ENCODE data around the gene NDUFB6.
"Not testable (repeated sequence)": the region's sequence is repeated elsewhere in the genome, so short reads cannot be mapped to it uniquely, and the experiment has no call there.

The NDUFB6 gene

DNA sequence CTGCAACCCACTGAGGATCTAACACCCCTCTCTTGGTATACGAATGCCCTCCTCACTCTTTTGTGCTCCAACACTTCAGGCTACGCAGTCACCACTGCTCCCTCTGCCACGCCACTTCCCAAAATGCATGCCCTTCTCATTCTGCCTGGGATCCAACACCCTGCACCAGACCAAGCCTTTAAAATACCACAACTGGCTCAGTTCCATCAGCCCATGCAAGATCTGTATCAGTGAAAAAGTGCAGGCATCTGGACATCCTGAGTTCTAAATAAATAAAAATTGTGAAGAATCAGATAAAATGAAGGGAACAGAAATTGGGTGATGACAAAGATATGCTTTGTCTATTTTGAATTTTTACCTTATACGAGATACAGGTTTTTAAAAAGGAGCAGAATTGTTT is 2.7 kb downstream of the NDUFB6 start:
- no peak for DNase-seq

DNA sequence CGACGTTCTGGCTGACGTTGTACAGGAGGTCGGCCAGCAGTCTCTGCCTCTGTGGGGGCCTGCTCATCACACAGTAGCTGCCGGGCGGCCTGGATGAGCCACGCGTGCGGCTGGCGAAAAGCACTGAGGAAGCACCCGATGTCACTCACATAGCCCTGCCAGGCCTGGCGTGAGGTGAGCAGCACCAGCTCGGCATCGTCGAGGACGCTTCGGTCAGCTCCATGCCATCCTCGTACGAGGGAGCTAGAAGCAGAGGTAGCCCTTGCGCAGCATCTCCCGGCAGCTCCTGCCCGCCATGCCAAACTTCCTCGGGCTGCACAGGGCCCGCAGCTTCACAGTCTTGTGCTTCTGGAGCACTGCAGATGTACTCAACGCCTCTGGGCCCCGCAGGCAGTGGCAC is 6.2 kb downstream of the NDUFB6 start:
- no peak for DNase-seq

GRCh38 chr9:32565967-32566366 is 7.0 kb downstream of the NDUFB6 start:
- DNase-seq, result no peak

DNA sequence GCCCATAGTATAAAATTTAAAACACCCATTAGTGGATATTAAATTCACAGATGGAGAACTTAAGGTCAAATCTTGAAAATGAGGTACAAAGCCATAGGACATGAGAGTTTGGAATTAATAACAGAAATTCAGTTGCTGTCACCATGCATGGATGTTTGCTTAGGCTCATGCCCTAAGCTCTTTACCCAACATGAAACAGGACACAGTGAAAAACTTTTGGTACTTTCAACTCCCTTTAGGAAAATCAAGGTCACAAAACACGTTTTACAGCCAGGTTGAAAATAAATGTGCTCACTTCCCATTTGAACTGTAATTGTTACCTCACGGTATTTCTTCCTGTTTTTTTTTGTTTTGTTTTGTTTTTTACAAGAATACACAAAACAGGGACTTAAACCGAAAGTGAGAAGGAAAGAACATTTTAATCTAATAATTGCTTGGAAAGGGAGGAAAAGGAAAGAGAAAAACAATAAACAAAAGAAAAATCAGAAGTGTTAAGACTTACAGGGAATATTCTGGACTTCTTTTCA is 14.5 kb downstream of the NDUFB6 start:
- no peak for DNase-seq

DNA sequence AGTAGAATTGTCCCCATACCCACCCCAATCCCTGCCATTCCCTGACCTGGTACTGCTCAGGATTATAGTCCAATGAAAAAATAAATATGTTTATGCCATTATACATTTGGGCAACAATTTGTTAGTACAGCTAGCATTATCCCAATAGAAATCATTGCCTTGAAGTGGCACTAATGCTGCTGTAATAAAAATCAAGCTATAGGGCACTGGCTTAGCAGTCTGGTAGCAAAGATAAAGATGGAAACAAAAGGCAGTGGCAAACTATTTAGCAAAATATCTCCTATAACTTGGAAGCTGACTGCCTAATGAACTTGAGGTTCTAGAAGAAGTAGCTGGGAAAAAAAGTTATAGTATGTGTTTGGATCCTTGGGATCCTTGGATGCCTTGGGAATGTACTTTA is 18.4 kb downstream of the NDUFB6 start:
- no peak for DNase-seq

- DNase-seq, result no peak
Observed at GRCh38 chr9:32554107-32554506, 18.9 kb downstream of the NDUFB6 start.

DNA sequence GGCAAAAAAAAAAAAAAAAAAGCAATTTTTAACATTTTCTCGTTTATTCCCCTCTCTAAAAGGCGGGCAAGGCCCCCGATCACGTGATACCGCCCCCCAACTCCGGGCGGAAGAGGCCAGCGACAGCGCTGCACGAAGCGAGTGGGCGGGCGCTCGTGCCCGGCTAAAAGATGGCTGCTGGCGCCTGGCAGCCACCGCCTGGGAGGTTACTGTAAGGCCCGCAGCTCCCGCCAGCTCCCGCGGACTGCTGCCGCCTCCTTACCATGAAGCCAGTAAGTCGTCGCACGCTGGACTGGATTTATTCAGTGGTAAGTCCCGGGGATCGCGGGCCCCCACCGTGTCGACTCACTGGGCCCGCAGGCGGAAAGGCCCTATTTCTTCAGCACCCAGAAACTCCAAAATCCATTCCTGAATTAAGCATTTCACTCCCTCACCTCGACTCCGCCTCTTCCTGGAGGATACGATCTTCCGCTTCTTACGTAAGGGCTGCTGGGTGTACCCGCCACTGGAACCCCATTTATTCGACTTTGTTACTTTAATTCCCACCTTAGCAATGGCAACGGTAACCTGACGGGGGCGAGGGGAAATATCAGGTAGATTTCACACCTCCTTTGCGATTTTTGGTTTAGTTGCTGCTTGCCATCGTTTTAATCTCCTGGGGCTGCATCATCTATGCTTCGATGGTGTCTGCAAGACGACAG is 20.6 kb downstream of the NDUFB6 start, which contains the start of the genes SMIM27 and TOPORS:
TSS of gene SMIM27 (plus strand) at position 156 of the 701 bp plus-strand sequence. CDS start at position 264, 108 bp downstream.
TSS of gene TOPORS (minus strand) at position 415 of the 701 bp plus-strand sequence. CDS start at position 265, 150 bp downstream.
- DNase-seq, result peak; percentile 91

DNA sequence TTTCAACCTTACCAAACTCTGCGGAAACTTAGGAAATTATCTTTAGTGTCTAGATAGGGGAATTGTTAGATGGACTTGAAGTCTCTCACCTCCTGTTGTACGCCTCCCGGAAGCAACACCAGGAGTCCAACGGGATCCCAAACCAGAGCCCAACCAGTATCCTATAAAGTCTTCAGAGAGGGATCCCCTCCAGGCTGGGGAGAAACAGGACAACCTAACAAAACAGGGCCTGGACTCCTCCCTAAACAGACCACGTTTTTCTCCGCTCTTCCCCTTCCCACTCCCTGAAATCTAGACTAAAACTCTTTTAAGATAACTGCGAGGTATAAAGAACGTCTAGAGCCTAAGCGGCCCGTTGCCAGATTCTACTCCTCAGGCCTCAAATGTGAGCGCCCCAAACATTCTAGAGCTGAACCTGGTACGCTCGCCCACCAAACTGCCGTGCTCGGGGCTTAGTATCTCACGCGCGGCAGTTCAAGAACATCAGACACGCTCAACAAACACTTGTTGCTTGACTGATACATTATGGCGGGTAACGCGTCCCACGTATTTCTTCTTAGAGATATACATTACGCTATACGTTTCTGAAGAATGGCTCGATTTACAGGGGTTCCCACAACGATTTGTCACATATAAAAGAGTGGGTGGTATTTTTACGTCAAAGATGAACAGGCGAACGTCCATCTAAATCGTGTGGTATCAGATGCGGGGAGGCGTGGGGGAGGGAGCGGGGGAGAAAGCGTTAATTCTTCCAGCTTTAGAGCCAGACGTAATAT is 21.5 kb downstream of the NDUFB6 start:
- peak; percentile 29 for DNase-seq

- peak; percentile 98 for DNase-seq
Observed at GRCh38 chr9:32550562-32551275, 22.2 kb downstream of the NDUFB6 start.

- DNase-seq, result no peak
Observed at GRCh38 chr9:32550150-32550561, 22.8 kb downstream of the NDUFB6 start.

GRCh38 chr9:32548213-32548612 is 24.7 kb downstream of the NDUFB6 start:
- not testable (repeated sequence) for DNase-seq

DNA sequence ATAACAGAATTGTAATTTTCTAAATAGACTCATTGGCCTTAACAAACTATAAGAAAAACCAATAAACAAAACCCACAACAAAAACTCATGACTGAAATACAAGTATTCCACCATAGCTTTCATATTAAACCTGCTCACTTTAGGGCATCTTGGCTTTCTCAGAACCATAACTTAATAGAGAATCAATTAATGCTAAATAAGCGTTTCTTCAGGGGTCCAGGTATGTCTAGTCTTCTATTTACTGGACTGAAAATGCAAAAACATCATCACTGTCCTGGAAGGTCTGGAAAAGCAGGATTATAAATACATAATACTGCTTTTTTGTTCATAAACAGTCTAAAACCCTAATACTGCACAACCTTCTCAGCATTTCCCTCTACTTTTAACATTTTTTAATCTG is 27.1 kb downstream of the NDUFB6 start:
- no peak for DNase-seq

- DNase-seq, result no peak
Observed at GRCh38 chr9:32543047-32543446, 29.9 kb downstream of the NDUFB6 start.

GRCh38 chr9:32533816-32534215 is 39.1 kb downstream of the NDUFB6 start:
- no peak for DNase-seq

GRCh38 chr9:32533336-32533735 is 39.6 kb downstream of the NDUFB6 start:
- DNase-seq, result no peak

GRCh38 chr9:32526707-32527048 is 46.3 kb downstream of the NDUFB6 start:
- DNase-seq, result no peak

GRCh38 chr9:32526041-32526706 is 46.8 kb downstream of the NDUFB6 start, which contains the start of gene RIGI:
Gene RIGI (minus strand): TSS chr9:32526196. CDS start chr9:32526166, 30 bp downstream.
- peak; percentile 79 for DNase-seq

- DNase-seq, result no peak
Observed at GRCh38 chr9:32525709-32526030, 47.3 kb downstream of the NDUFB6 start.

DNA sequence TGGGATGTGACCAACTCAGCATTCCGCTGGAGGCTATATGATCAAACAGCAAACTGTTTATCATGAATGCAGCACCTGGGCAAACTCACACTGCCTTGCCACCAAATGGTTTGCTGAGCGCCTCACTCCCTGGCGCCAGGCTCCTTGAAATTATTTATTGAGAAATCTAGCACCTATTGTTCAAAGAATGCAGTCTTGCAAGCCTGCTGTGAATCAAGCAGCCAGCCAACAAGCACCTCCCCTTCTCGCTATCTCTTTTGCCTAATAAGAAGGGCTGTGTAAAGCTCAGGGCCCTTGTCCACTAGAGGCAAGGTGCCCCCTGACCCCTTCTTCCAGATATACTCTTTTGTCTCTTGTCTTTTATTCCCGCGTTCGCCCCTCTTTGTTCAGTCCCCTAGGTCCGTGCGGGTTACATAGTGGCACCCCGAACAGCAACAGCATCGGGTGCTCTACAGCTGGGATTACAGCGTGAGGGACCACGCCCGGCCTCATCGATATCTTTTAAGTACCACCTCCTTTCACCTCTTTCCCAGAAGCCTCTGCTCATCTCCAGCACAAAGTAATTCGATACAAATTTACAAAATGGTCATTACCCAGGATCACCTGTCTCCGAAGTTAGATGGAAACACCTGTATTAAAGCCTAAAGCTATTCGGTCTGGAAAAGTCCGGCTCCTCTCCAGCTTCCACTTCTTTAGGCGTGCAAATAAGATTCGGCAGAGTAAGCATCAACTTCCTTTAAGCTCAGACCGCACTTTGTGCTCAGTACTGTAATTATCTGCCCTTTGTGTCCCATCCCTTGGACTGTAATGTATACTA is 47.9 kb downstream of the NDUFB6 start:
- DNase-seq, result no peak

- DNase-seq, result not testable (repeated sequence)
Observed at GRCh38 chr9:32524558-32524891, 48.4 kb downstream of the NDUFB6 start.

DNA sequence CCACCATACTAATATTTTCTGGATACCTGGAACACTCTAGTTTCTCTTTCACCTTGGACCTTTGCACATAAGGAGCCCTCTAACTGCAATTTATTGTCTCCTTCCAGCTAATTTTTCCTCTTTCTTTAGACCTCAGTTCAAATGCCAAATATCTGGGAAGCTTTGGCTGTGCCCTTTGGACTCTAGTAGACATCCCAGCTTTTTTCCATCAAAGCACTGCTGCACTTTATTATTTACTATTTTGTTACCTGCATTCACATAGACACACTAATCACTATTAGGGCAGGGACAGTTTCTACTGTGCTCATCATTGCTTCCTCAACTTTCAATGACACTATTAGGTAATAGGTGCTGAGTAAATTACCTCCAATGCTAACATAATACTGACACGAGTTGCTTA is 49.0 kb downstream of the NDUFB6 start:
- no peak for DNase-seq

DNA sequence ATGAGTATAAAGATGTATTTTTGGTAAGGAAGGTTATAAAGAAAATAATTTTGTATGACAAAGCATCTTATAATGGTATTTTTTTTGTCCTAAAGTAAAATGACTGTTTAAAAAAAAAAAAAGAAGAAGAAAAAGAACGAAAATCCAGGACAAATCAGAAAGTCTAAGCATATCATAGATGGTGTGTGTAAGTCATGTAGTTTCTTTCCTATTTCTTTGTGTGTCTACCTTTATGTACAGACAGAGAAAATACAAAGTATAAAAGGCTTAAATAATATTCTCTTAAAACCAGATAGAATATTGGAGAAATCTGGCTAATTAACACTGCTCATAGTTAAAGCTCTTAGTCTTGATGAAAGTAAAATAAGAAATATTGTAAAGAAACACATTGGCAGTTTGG is 54.7 kb downstream of the NDUFB6 start:
- DNase-seq, result no peak
